DOHH2 (cell line): ENCODE results near the gene SIT1.

Source experiments
- EZH2phosphoT487 ChIP-seq: fragments of 200-600 bp; sonication (generic); IDR thresholded peaks from 2 replicates; pipeline ENCODE4 v1.6.1; 2017; ENCODE audit warnings: borderline replicate concordance, mild to moderate bottlenecking, antibody characterized with exemption, low read length, moderate library complexity, mixed read lengths
- TF ChIP-seq, protein P1 (sequence below): fragments of 200-600 bp; sonication (generic); IDR thresholded peaks from one replicate; pipeline ENCODE4 v1.5.1; 2014; ENCODE audit warnings: antibody characterized with exemption, mild to moderate bottlenecking, low read depth, low read length; ENCODE audit not compliant: poor library complexity, severe bottlenecking

DNA sequence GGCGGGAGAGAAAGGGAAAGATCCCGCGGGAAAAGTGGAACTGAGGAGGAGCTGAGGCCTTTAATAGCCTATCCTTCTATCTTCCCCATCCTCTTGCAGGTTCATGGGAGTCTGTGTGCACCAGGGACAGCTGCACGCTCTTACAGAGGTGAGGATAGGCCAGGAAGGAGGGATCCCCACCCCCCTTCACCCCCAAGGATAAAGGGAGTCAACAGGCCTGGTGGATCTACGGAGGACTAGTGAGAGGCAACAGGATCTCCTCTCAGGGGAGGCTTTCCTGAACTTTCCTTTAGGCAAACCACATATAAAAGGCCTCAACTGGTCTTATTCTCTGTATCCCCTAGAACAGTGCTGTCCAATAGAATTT lies 44.6 kb downstream of the SIT1 start:
- TF ChIP-seq, protein P1, sequence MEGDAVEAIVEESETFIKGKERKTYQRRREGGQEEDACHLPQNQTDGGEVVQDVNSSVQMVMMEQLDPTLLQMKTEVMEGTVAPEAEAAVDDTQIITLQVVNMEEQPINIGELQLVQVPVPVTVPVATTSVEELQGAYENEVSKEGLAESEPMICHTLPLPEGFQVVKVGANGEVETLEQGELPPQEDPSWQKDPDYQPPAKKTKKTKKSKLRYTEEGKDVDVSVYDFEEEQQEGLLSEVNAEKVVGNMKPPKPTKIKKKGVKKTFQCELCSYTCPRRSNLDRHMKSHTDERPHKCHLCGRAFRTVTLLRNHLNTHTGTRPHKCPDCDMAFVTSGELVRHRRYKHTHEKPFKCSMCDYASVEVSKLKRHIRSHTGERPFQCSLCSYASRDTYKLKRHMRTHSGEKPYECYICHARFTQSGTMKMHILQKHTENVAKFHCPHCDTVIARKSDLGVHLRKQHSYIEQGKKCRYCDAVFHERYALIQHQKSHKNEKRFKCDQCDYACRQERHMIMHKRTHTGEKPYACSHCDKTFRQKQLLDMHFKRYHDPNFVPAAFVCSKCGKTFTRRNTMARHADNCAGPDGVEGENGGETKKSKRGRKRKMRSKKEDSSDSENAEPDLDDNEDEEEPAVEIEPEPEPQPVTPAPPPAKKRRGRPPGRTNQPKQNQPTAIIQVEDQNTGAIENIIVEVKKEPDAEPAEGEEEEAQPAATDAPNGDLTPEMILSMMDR, result no peak
- TF ChIP-seq EZH2phosphoT487, result no peak
